ENCODE measurements around the gene TSC2.

TSC2 gene

GRCh38 chr16:2072926-2073325 lies 25.1 kb downstream of the TSC2 start:
- no peak for DNase-seq

GRCh38 chr16:2074071-2074470 lies 26.3 kb downstream of the TSC2 start:
- no peak for DNase-seq

- DNase-seq: no peak
Observed at GRCh38 chr16:2075631-2076030, 27.8 kb downstream of the TSC2 start.

- DNase-seq: no peak
Observed at GRCh38 chr16:2076072-2076865, 28.5 kb downstream of the TSC2 start.

GRCh38 chr16:2077016-2077415 lies 29.2 kb downstream of the TSC2 start:
- no peak for DNase-seq

- DNase-seq: no peak
Observed at GRCh38 chr16:2077696-2078095, 29.9 kb downstream of the TSC2 start.

GRCh38 chr16:2078096-2078495 lies 30.3 kb downstream of the TSC2 start:
- DNase-seq: no peak

- no peak for DNase-seq
Observed at GRCh38 chr16:2078691-2079090, 30.9 kb downstream of the TSC2 start.

GRCh38 chr16:2079311-2079800 lies 31.6 kb downstream of the TSC2 start:
- DNase-seq: no peak

- DNase-seq: no peak
Observed at GRCh38 chr16:2079991-2080390, 32.2 kb downstream of the TSC2 start.

GRCh38 chr16:2081201-2082084 lies 33.7 kb downstream of the TSC2 start:
- no peak for DNase-seq

GRCh38 chr16:2082171-2082982 lies 34.6 kb downstream of the TSC2 start:
- peak; percentile 0 for DNase-seq

GRCh38 chr16:2082983-2083364 lies 35.2 kb downstream of the TSC2 start:
- no peak for DNase-seq

- DNase-seq: no peak
Observed at GRCh38 chr16:2083409-2083808, 35.6 kb downstream of the TSC2 start.

- no peak for DNase-seq
Observed at GRCh38 chr16:2083876-2084780, 36.3 kb downstream of the TSC2 start.

GRCh38 chr16:2084895-2085625 lies 37.3 kb downstream of the TSC2 start:
- DNase-seq: no peak

- no peak for DNase-seq
Observed at GRCh38 chr16:2085669-2086068, 37.9 kb downstream of the TSC2 start.

- no peak for DNase-seq
Observed at GRCh38 chr16:2086106-2086742, 38.4 kb downstream of the TSC2 start.

- DNase-seq: no peak
Observed at GRCh38 chr16:2086812-2087747, 39.3 kb downstream of the TSC2 start.

All from NCI-H774 (cell line).